Thyroid gland (tissue), 4 donors: ENCODE measurements around the gene FARSA. TPM values are rescaled to one million over a fixed set of nuclear protein-coding genes. Genes with fewer than 3 reads are reported as not detected.
"Not testable (repeated sequence)": the region's sequence is repeated elsewhere in the genome, so short reads cannot be mapped to it uniquely, and the experiment has no call there.

ENCODE experiments used
- DNase-seq, 2 donors: peaks; one replicate each; pipeline ENCODE4 v3.0.0-alpha.2; 2019
- H3K27ac ChIP-seq, 3 donors: fragments of 200-600 bp; sonication (generic); 1 replicate in 2 of 3; 2 replicates in 1 of 3; pipeline ENCODE4 v1.5.1; 2016 to 2019; ENCODE audit warnings: mild to moderate bottlenecking in 1 of 3, moderate library complexity in 1 of 3
- H3K27me3 ChIP-seq: fragments of 200-600 bp; sonication (generic); one replicate; pipeline ENCODE4 v1.5.1; 2019
- H3K36me3 ChIP-seq, 2 donors: fragments of 200-600 bp; sonication (generic); one replicate each; pipeline ENCODE4 v1.5.1; 2016 to 2019
- H3K4me1 ChIP-seq, 2 donors: fragments of 200-600 bp; sonication (generic); one replicate each; pipeline ENCODE4 v1.5.1; 2017 to 2019
- H3K4me3 ChIP-seq, 3 donors: fragments of 200-600 bp; sonication (generic); replicated peaks in 1 of 3; 1 replicate in 2 of 3; 2 replicates in 1 of 3; pipeline ENCODE4 v1.5.1; 2016; ENCODE audit warnings: mild to moderate bottlenecking in 1 of 3
- H3K9me3 ChIP-seq: fragments of 200-600 bp; sonication (generic); one replicate; pipeline ENCODE4 v1.5.1; 2017
- POLR2A ChIP-seq, 2 donors: fragments of 450-650 bp; IDR thresholded peaks; one replicate each; pipeline ENCODE4 v1.6.1; 2017; ENCODE audit warnings: antibody characterized with exemption in 2 of 2, mild to moderate bottlenecking in 2 of 2, moderate library complexity in 1 of 2
- WGBS, 2 donors: methylation state at CpG; one replicate each; pipeline ENCODE4 v1.1.5; 2017; 5-methylcytosine and 5-hydroxymethylcytosine counted together
- intact Hi-C: fragments of 100-400 bp; cut with DNase I; formaldehyde crosslinking; loops from one replicate; pipeline ENCODE4 v1.15.1; 2023
- total RNA-seq, 4 donors: library from RNA; depleted of rRNA; stranded (reverse); fragments of >200 nt; gene quantifications; one replicate each; pipeline ENCODE4 v1.2.3, GENCODE V29; 2016
- TF ChIP-seq, protein P1 (sequence below), 6 experiments: fragments of 200-600 bp in 3 of 6; fragments of 450-650 bp in 3 of 6; sonication (generic) in 3 of 6; IDR thresholded peaks; one replicate each; pipeline ENCODE4 v1.5.1; 2016 to 2019; ENCODE audit warnings: antibody characterized with exemption in 6 of 6, mild to moderate bottlenecking in 2 of 6, inconsistent platforms in 1 of 6, moderate library complexity in 1 of 6

FARSA gene
- total RNA-seq, 4 donors from 2014 or later, result 43.5 to 61.5 (median 53.4) TPM

DNA sequence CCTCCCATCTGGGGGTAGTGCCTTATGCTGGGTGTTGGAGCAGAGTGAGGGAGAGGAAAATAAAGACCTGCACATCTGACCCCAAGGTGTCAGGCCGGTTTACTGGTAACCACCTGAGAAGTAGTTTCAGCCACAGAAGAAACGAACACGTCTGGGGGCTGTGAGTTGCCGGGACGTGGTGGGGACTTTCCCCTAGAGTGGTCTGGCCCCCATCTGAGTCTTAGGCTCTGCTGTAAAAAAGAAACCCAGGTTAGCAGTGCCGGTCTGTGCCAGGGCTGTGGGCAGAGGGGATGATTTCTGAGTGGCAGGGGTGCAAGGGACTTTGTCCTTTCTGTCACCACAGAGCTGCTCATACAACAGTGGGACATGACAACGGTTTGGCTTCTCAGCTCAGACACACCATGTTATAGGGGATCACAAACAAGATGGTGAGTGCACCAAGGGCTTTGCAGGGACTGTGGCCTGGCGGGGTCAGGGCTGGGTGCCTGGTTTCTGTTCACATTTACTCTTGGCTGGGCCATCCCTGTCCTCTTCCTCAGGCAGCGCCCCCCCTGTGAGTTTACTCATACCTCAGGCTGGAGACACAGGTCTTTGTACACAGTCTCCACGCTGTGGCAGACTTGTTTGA lies 33.5 kb downstream of the FARSA start:
- Histone ChIP-seq H3K36me3 (peaks cover 3 to 4% of the 10 kb centered on the region in 2 donors), H3K4me1 (no peaks in the 10 kb centered on the region), H3K27me3 (no peaks in the 10 kb centered on the region), H3K4me3 (no peak overlapping the region), H3K9me3 (no peaks in the 10 kb centered on the region), H3K27ac (no peak overlapping the region)
- intact Hi-C loops, result no loop called here
- WGBS, 2 donors, result 89 to 93% methylated on average over 7 to 10 of the region's 10 CpGs
- DNase-seq, result no peak
- no peak for TF ChIP-seq POLR2A (IDR thresholded peaks at IDR 0.05)
- TF ChIP-seq, protein P1, sequence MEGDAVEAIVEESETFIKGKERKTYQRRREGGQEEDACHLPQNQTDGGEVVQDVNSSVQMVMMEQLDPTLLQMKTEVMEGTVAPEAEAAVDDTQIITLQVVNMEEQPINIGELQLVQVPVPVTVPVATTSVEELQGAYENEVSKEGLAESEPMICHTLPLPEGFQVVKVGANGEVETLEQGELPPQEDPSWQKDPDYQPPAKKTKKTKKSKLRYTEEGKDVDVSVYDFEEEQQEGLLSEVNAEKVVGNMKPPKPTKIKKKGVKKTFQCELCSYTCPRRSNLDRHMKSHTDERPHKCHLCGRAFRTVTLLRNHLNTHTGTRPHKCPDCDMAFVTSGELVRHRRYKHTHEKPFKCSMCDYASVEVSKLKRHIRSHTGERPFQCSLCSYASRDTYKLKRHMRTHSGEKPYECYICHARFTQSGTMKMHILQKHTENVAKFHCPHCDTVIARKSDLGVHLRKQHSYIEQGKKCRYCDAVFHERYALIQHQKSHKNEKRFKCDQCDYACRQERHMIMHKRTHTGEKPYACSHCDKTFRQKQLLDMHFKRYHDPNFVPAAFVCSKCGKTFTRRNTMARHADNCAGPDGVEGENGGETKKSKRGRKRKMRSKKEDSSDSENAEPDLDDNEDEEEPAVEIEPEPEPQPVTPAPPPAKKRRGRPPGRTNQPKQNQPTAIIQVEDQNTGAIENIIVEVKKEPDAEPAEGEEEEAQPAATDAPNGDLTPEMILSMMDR (IDR thresholded peaks at IDR 0.05), result no peak

DNA sequence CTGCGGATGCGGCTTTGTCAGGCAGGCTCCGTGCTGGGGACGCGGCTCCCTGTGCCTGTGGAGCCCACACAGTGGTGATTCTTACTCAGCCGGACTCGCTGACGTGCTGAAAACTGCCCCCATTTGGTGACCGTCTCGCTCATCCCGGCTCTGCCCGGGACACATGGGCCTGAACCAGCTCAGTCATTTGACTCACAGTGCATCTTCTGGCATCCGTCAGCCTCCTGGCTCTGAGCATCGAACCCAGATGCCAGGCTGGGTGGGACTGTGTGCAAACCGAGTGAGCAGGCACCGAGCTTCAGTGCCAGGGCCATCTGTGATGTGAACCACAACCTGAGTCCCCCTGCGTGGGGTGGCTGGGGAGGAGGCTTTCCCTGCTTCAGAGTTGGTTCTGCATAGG lies 37.1 kb downstream of the FARSA start:
- 98 to 100% methylated on average over 6 to 17 of the region's 17 CpGs for WGBS, 2 donors
- no peaks in the 10 kb centered on the region for H3K27me3 ChIP-seq
- no peak for TF ChIP-seq POLR2A (IDR thresholded peaks at IDR 0.05)
- TF ChIP-seq, protein P1 (IDR thresholded peaks at IDR 0.05), result no peak
- no peaks in the 10 kb centered on the region for H3K9me3 ChIP-seq
- H3K4me3 ChIP-seq, result no peak overlapping the region
- DNase-seq, result no peak
- peaks cover 10% of the 10 kb centered on the region in 2 donors for H3K4me1 ChIP-seq
- H3K36me3 ChIP-seq, result peaks cover 3 to 15% of the 10 kb centered on the region in 2 donors
- H3K27ac ChIP-seq, result no peak overlapping the region
- intact Hi-C loops, result no loop called here

DNA sequence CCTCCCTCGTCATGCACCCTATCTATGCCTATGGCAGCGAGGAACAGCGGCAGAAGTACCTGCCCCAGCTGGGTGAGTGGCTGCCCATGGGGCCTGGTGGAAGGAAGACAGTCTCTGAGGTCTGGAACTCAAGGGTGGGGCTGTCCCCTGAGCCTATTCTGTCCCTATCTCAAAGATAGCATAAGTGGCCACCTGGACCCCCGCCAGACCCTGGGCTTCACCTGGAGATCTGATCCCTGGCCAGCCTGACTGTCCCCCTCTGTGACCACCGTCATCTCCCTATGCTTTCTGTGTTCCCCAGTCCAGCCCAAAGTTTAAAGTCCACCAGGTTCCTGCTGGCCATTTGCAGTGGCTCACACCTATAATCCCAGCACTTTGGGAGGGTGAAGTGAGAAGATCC lies 39.9 kb downstream of the FARSA start:
- Histone ChIP-seq H3K27ac (no peak overlapping the region), H3K36me3 (peaks cover 3 to 15% of the 10 kb centered on the region in 2 donors), H3K9me3 (no peaks in the 10 kb centered on the region), H3K27me3 (no peaks in the 10 kb centered on the region), H3K4me1 (peaks cover 10% of the 10 kb centered on the region in 2 donors), H3K4me3 (no peak overlapping the region)
- WGBS, 2 donors, result 96 to 100% methylated on average over 2 to 5 of the region's 5 CpGs
- no peak for TF ChIP-seq POLR2A (IDR thresholded peaks at IDR 0.05)
- TF ChIP-seq, protein P1 (IDR thresholded peaks at IDR 0.05), result no peak
- DNase-seq, result no peak
- intact Hi-C loops, result no loop called here

DNA sequence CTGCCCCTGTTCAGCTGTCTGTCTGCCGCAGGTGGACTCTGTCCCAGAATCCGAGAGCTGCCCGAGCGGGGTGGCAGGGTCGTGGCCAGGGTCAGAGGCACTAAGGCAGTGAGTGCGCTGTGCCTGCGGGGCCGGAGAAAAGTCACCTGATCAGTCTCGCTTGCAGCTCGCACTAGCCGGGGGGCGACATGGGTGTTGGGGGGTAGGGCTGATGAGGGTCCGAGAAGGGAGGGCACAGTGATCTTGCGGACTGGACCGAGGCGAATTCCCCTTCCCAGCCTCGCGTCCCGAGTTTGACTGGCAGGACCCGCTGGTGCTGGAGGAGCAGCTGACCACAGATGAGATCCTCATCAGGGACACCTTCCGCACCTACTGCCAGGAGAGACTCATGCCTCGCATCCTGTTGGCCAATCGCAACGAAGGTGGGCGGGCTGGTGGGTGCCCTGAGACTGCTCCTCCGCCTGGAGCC lies 41.9 kb downstream of the FARSA start:
- Histone ChIP-seq H3K4me3 (peak overlapping the region; percentile 44 to 71 (median 55)), H3K9me3 (no peaks in the 10 kb centered on the region), H3K27ac (peak overlapping the region in 1 of 3 donors; percentile 24), H3K36me3 (peaks cover 0 to 11% of the 10 kb centered on the region in 2 donors), H3K27me3 (no peaks in the 10 kb centered on the region), H3K4me1 (peaks cover 10% of the 10 kb centered on the region in 2 donors)
- no peak for DNase-seq
- no peak for TF ChIP-seq POLR2A (IDR thresholded peaks at IDR 0.05)
- TF ChIP-seq, protein P1 (IDR thresholded peaks at IDR 0.05), result no peak
- WGBS, 2 donors, result 7 to 11% methylated on average over 14 to 18 of the region's 26 CpGs
- intact Hi-C loops, result no loop called here

DNA sequence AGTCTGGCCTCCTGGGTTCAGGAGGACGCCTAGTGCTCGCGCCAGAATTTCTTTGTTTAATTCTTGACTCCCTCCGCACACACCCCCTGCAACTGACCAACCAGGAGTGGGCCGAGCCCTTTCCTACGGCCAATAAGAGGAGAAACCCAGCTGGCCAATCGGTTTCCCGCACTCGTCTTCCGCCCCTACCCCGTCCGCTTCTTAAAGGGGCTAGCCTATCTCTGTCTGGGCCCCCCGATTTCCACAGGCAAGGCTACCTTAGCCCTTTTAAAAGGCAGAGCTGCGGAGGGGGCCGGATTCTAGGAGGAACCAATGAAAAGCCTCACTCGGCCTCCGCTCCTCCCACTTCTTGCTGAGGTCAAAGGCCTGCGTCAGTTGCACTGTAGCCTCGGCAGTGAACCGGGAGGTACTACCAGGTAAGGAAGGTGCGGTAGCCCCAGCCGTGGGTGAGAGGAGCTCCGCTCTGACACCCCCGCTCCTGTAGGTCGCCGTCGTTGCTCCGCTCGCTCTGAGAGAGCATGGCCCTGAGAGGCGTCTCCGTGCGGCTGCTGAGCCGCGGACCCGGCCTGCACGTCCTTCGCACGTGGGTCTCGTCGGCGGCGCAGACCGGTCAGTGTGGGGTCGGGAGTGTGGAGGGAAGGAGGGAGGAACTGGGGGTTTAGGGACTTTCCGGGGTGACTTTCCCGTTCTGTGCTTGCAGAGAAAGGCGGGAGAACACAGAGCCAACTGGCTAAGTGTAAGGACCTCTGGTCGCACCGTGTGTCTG lies 42.5 kb downstream of the FARSA start, which contains the start of gene GCDH:
GCDH (plus strand) TSS at position 374 of the 766 bp plus-strand sequence; CDS start at position 519, 145 bp downstream.
- Histone ChIP-seq H3K4me1 (peaks cover 10 to 11% of the 10 kb centered on the region in 2 donors), H3K27ac (peak within 1 kb of the TSS in 1 of 3 donors; percentile 24), H3K4me3 (peak within 1 kb of the TSS; percentile 44 to 71 (median 55)), H3K9me3 (no peaks in the 10 kb centered on the region), H3K27me3 (no peaks in the 10 kb centered on the region), H3K36me3 (peaks cover 0 to 11% of the 10 kb centered on the region in 2 donors)
- intact Hi-C loops, result no loop called here
- peak; percentile 99 for DNase-seq
- 0 to 1% methylated on average over 35 to 36 of the region's 49 CpGs for WGBS, 2 donors
- peak in 1 of 2 donors; percentile 78 for TF ChIP-seq POLR2A (IDR thresholded peaks at IDR 0.05)
- TF ChIP-seq, protein P1 (IDR thresholded peaks at IDR 0.05), result peak in 1 of 6 experiments; percentile 23

DNA sequence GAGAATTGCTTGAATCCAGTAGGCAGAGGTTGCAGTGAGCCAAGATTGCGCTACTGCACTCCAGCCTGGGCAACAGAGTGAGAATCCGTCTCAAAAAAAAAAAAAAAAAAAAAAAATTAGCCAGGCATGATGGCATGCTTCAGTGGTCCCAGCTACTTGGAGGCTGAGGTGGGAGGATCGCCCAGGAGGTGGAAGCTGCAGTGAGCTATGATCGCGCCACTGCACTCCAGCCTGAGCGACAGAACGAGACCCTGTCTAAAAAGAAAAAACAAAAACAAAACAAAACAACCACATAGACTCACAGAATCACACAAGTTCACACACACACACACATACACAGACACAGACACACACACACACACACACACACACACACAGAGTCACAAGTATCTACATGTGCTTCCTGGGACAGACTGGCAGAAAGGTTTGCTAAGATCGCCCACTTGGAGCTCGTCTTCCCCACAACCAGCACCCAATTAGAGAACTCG lies 43.2 kb downstream of the FARSA start:
- H3K9me3 ChIP-seq, DNase-seq, H3K27ac ChIP-seq, H3K27me3 ChIP-seq, intact Hi-C loops, H3K4me3 ChIP-seq: not testable (repeated sequence)
- peaks cover 15 to 16% of the 10 kb centered on the region in 2 donors for H3K4me1 ChIP-seq
- H3K36me3 ChIP-seq, result peaks cover 0 to 11% of the 10 kb centered on the region in 2 donors
- 19% methylated on average over 10 of the region's 10 CpGs for WGBS, 2 donors
